Liver (tissue), 3 donors: ENCODE measurements around the gene TNFAIP6.

Experiments
- ATF3 ChIP-seq: IDR thresholded peaks from 2 replicates; pipeline ENCODE4 v1.6.1; 2016; ENCODE audit warnings: antibody characterized with exemption
- CTCF ChIP-seq: fragments of 150-350 bp; IDR thresholded peaks from 2 replicates; pipeline ENCODE4 v1.5.1; 2017; ENCODE audit warnings: improper control_type of control experiment, low read depth, low read length; ENCODE audit not compliant: missing input control
- GABPA ChIP-seq, 2 donors: IDR thresholded peaks in 1 of 2; conservative IDR thresholded peaks in 1 of 2; 2 replicates each; pipeline ENCODE4 v1.6.1; 2016; ENCODE audit warnings: antibody characterized with exemption in 2 of 2, mild to moderate bottlenecking in 1 of 2, moderate library complexity in 1 of 2
- RAD21 ChIP-seq, 2 donors: IDR thresholded peaks; 2 replicates each; pipeline ENCODE4 v1.6.1; 2016; ENCODE audit warnings: antibody characterized with exemption in 2 of 2, mild to moderate bottlenecking in 2 of 2
- REST ChIP-seq: IDR thresholded peaks from 2 replicates; pipeline ENCODE4 v1.6.1; 2016; ENCODE audit warnings: antibody characterized with exemption, mild to moderate bottlenecking
- RXRA ChIP-seq, 2 donors: IDR thresholded peaks; 2 replicates each; pipeline ENCODE4 v1.6.1; 2017 to 2018; ENCODE audit warnings: antibody characterized with exemption in 2 of 2, mild to moderate bottlenecking in 1 of 2
- donor health status: healthy.
- donor health status: healthy.

GRCh38 chr2:151394509-151394908 lies 37.1 kb downstream of the TNFAIP6 start:
- TF ChIP-seq RAD21 (IDR thresholded peaks at IDR 0.05) = no peak
- TF ChIP-seq CTCF = no peak
- TF ChIP-seq REST = no peak
- TF ChIP-seq GABPA (IDR thresholded peaks at IDR 0.05 in 1 of 2, conservative IDR thresholded peaks at IDR 0.05 in 1 of 2) = no peak
- TF ChIP-seq RXRA (IDR thresholded peaks at IDR 0.05) = no peak
- TF ChIP-seq ATF3 = no peak
